PC-3 (cell line): ENCODE measurements around the gene APBB2.

Experiments used
- EZH2phosphoT487 ChIP-seq: fragments of 300-600 bp; sonication (generic); IDR thresholded peaks from 2 replicates; pipeline ENCODE4 v1.6.1; 2018; ENCODE audit warnings: mild to moderate bottlenecking, antibody characterized with exemption, low read length, borderline replicate concordance
- TF ChIP-seq, protein P1 (sequence below): fragments of 300-600 bp; sonication (generic); conservative IDR thresholded peaks from 2 replicates; pipeline ENCODE4 v1.5.1; 2017; ENCODE audit warnings: antibody characterized with exemption, low read depth, mild to moderate bottlenecking, low read length

DNA sequence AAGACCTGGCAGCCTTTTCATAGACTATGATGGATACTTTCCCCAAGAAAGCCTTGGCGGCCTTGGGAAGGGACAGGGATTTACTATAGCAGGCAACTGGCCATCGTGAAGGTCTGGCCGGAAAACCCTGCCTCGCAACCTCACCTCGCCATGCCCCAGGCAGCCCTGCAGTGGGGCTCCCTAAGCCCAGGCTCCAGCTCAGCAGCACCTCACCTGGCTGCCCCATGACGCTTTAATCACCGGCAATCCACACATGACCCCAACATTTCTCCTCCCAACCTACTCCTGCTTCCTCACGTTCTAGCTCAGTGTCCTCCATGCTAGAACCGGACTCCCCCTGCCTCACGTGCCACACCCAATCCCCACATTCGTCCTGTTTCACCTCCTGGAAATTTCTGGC, 382.2 kb downstream of the APBB2 start:
- TF ChIP-seq, protein P1, sequence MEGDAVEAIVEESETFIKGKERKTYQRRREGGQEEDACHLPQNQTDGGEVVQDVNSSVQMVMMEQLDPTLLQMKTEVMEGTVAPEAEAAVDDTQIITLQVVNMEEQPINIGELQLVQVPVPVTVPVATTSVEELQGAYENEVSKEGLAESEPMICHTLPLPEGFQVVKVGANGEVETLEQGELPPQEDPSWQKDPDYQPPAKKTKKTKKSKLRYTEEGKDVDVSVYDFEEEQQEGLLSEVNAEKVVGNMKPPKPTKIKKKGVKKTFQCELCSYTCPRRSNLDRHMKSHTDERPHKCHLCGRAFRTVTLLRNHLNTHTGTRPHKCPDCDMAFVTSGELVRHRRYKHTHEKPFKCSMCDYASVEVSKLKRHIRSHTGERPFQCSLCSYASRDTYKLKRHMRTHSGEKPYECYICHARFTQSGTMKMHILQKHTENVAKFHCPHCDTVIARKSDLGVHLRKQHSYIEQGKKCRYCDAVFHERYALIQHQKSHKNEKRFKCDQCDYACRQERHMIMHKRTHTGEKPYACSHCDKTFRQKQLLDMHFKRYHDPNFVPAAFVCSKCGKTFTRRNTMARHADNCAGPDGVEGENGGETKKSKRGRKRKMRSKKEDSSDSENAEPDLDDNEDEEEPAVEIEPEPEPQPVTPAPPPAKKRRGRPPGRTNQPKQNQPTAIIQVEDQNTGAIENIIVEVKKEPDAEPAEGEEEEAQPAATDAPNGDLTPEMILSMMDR: no peak
- TF ChIP-seq EZH2phosphoT487: no peak
